Omental fat pad (tissue), 4 donors: ENCODE data around the gene ZFHX3. TPM values are rescaled to one million over a fixed set of nuclear protein-coding genes. Genes with fewer than 3 reads are reported as not detected.

ENCODE experiments used
- ATAC-seq: fragments of 150-250 bp; one replicate; pipeline ENCODE4 v1.9.1; 2016; ENCODE audit warnings: mild to moderate bottlenecking, moderate library complexity; ENCODE audit not compliant: low FRiP score
- DNase-seq: peaks from one replicate; pipeline ENCODE4 v3.0.0-alpha.2; 2019; ENCODE audit warnings: low spot score
- total RNA-seq, 4 donors: library from RNA; depleted of rRNA; stranded (reverse); fragments of >200 nt; gene quantifications; one replicate each; pipeline ENCODE4 v1.1.0, GENCODE V29; 2016
- TF ChIP-seq, protein P1 (sequence below), 3 donors: fragments of 450-650 bp; IDR thresholded peaks; one replicate each; pipeline ENCODE4 v1.5.1; 2016 to 2017; ENCODE audit warnings: antibody characterized with exemption in 3 of 3, mild to moderate bottlenecking in 3 of 3, moderate library complexity in 2 of 3

The ZFHX3 gene
- total RNA-seq, 4 donors from 2014 or later = 11.8 to 35.2 (median 13.7) TPM

DNA sequence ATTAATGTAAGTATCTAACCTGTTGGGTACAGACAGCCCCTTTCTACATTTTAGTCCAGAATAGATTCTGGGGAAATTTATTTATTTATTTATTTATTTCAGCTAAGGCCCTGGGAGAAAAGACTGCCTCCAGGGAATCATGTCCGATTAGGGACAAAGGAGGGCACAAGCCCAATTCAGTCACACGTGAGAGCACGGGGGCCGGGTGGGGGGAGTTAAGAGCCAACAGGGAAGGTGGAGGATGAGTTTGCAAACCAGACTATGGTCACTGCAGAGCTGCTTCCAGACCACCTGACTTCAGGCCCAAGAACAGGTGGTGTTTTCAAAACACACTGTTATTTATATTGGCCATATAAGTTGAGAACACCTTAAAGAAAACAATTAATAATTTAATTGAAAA is 1.6 kb upstream of the ZFHX3 start:
- TF ChIP-seq, protein P1, sequence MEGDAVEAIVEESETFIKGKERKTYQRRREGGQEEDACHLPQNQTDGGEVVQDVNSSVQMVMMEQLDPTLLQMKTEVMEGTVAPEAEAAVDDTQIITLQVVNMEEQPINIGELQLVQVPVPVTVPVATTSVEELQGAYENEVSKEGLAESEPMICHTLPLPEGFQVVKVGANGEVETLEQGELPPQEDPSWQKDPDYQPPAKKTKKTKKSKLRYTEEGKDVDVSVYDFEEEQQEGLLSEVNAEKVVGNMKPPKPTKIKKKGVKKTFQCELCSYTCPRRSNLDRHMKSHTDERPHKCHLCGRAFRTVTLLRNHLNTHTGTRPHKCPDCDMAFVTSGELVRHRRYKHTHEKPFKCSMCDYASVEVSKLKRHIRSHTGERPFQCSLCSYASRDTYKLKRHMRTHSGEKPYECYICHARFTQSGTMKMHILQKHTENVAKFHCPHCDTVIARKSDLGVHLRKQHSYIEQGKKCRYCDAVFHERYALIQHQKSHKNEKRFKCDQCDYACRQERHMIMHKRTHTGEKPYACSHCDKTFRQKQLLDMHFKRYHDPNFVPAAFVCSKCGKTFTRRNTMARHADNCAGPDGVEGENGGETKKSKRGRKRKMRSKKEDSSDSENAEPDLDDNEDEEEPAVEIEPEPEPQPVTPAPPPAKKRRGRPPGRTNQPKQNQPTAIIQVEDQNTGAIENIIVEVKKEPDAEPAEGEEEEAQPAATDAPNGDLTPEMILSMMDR (IDR thresholded peaks at IDR 0.05) = no peak
- no peak for ATAC-seq

DNA sequence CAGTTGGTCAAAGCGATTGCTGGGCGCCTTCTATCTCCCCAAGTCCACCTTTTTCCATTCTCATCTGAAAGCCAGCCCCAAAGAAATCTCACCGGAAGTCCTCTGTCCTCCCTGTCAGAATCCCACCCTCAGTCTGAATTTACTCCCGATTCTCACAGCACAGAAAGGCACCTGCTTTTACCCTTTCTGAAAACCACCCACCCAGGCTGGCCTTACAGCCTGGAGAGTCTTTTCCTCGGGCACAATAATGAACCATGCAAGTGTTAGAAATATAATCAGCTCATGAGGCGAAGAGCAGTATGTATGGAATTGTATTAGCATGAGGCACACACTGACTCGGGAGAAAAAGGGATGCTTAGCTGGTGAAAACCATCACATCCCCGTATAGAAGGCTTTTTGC is 1.2 kb upstream of the ZFHX3 start:
- TF ChIP-seq, protein P1 (IDR thresholded peaks at IDR 0.05) = no peak
- ATAC-seq (no peak), DNase-seq (no peak)

More for the DNA sequence above, 1.6 kb upstream of the ZFHX3 start:
- no peak for DNase-seq

DNA sequence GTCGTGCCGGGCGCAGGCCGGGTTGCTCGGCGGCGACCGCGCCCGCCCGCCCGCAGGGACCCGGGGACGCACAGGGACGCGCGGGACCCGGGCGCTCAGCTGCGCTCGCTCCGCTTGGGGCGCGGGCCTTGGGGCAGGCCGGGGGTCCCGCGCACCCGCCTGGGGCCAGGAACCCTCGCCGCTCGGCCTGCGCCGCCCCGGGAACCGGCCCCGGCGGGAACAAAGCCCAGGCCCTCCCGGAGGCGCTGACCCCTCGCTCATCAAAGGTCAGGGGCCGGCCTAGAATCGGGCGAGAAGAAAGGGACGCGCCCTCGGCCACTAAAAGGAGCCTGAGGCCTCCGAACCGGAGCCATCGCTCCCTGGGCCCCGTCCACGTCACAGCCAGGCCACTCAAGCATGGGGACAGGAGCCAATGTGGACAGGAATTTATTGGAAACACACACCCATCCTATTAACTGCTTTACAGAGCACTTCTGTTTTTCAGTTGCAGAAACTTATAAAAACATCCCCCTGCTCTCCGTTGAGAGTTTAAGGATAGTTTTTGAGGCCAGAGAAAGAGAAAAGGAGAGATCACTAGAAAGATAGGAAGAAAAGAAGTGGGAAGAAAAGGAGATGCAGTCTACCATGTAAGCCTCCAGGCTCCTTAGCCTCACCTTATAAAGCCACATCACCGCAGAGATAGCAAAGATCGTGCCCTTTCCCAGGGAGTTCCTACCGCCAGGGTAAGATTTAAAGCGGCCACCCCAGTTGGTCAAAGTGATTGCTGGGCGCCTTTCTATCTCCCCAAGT is 558 bp upstream of the ZFHX3 start:
- TF ChIP-seq, protein P1 (IDR thresholded peaks at IDR 0.05) = no peak
- DNase-seq (no peak), ATAC-seq (peak; percentile 47)

DNA sequence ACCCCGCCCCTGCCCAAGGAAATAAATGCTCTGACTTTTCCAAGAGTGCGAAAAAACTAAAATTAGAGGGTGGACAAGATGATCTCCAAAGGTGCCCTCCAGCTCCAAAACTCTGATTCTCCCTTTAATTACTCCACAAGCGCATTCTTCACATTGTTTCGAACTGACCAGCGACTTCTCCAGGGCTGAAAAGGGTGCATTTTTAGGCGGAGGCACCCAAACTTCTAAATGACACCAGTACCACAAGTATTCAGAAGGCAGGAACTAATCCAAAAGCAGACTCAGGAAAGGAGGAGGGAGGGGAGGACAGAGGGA is 750 bp downstream of the ZFHX3 start:
- TF ChIP-seq, protein P1 (IDR thresholded peaks at IDR 0.05) = no peak
- DNase-seq (no peak), ATAC-seq (no peak)

DNA sequence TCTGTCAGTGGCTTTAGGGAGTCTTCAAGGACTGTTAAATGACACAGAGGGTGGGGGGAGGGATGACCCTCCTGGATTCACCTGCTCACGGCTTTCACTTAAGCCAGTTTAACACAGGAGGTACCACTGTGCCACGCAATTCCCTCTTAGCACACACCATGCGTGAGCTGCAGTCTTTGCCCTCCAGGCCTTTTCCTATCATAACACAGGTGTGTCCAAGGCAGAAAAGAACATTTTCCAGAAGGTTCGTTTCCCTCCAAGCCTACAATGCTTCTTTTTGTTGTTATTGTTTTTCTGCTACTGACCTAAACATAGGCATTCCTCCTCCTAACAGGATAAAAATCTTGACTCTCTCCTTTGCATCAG is 1.1 kb downstream of the ZFHX3 start:
- ATAC-seq = no peak
- no peak for DNase-seq
- TF ChIP-seq, protein P1 (IDR thresholded peaks at IDR 0.05) = no peak

DNA sequence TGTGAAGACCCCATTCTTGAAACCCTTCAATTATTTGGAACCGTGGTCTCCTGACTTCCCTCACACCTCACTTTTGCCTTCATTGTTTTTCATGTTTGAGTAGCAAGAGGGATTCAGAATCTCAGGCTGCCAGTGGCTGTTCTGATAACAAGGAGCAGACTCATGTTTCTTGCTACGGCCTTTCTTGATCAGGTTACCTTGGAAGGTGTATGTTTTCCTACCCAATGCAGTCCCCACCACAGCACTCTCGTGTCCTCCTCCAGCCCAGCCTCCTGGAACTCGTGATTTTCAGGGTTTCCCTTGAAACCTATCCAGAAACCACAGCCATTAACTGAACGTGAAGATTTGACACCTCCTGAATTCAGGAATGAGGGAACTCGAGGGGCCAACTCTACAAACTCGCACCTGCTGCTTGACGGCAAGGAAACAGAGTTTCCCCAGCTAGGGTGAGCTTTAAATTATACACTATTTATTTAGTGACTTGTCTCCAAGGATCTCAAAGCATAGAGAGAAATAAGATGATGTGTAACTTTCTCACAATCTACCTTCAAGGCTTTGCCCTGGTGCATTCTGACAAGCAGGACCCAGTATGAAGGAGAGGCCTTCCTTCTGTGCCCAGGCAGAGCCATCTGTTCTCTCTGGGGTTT is 1.6 kb downstream of the ZFHX3 start:
- no peak for ATAC-seq
- no peak for DNase-seq
- TF ChIP-seq, protein P1 (IDR thresholded peaks at IDR 0.05) = no peak
